ENCODE data around the gene SLC35G2.
"Not testable (repeated sequence)": the region's sequence is repeated elsewhere in the genome, so short reads cannot be mapped to it uniquely, and the experiment has no call there.

SLC35G2 gene

GRCh38 chr3:136818769-136819391, at the start of gene SLC35G2:
SLC35G2 (plus strand) TSS chr3:136819126; CDS start chr3:136854461, 35,335 bp downstream.
- DNase-seq, result peak; percentile 65

- no peak for DNase-seq
These were observed 46.2 kb upstream of the SLC35G2 start for GRCh38 chr3:136772709-136773108.

- no peak for DNase-seq
These were observed 40.1 kb upstream of the SLC35G2 start for GRCh38 chr3:136778865-136779264.

- no peak for DNase-seq
These were observed 38.2 kb upstream of the SLC35G2 start for GRCh38 chr3:136780741-136781140.

- no peak for DNase-seq
These were observed 35.2 kb upstream of the SLC35G2 start for GRCh38 chr3:136783708-136784191.

GRCh38 chr3:136787349-136787748, 31.6 kb upstream of the SLC35G2 start:
- peak; percentile 31 for DNase-seq

GRCh38 chr3:136788154-136788553, 30.8 kb upstream of the SLC35G2 start:
- DNase-seq, result no peak

GRCh38 chr3:136789976-136790375, 28.9 kb upstream of the SLC35G2 start:
- no peak for DNase-seq

GRCh38 chr3:136790786-136791185, 28.1 kb upstream of the SLC35G2 start:
- DNase-seq, result no peak

- DNase-seq, result no peak
These were observed 26.2 kb upstream of the SLC35G2 start for GRCh38 chr3:136792556-136793330.

GRCh38 chr3:136801146-136801545, 17.8 kb upstream of the SLC35G2 start:
- not testable (repeated sequence) for DNase-seq

GRCh38 chr3:136802481-136802996, 16.4 kb upstream of the SLC35G2 start:
- DNase-seq, result no peak

GRCh38 chr3:136804141-136804540, 14.8 kb upstream of the SLC35G2 start:
- no peak for DNase-seq

GRCh38 chr3:136804813-136805212, 14.1 kb upstream of the SLC35G2 start:
- no peak for DNase-seq

- DNase-seq, result no peak
These were observed 13.1 kb upstream of the SLC35G2 start for GRCh38 chr3:136805795-136806194.

GRCh38 chr3:136811701-136812100, 7.2 kb upstream of the SLC35G2 start:
- DNase-seq, result no peak

- DNase-seq, result no peak
These were observed 1.5 kb upstream of the SLC35G2 start for GRCh38 chr3:136817448-136817847.

GRCh38 chr3:136818191-136818768, 646 bp upstream of the SLC35G2 start:
- peak; percentile 68 for DNase-seq

- DNase-seq, result peak; percentile 50
These were observed 435 bp downstream of the SLC35G2 start for GRCh38 chr3:136819392-136819730.

GRCh38 chr3:136819731-136820679, 1.1 kb downstream of the SLC35G2 start:
- DNase-seq, result peak; percentile 50

GRCh38 chr3:136831461-136831860, 12.5 kb downstream of the SLC35G2 start:
- DNase-seq, result no peak

- DNase-seq, result no peak
These were observed 16.3 kb downstream of the SLC35G2 start for GRCh38 chr3:136835089-136835812.
